Type B pancreatic cell (in vitro differentiated cells): ENCODE measurements around the gene MRPS18C. TPM values are rescaled to one million over a fixed set of nuclear protein-coding genes. Genes with fewer than 3 reads are reported as not detected.

Experiments
- DNase-seq: peaks from one replicate; pipeline ENCODE4 v3.0.0; 2021; ENCODE audit warnings: mixed read lengths; ENCODE audit not compliant: unreplicated experiment; ENCODE audit errors: extremely low spot score
- H3K27ac Mint-ChIP-seq: 2 replicates; pipeline ENCODE4 v1.8.0; 2021; ENCODE audit warnings: mild to moderate bottlenecking, mixed read lengths
- H3K27me3 Mint-ChIP-seq: 2 replicates; pipeline ENCODE4 v1.8.0; 2021; ENCODE audit warnings: mixed read lengths
- H3K36me3 Mint-ChIP-seq: 2 replicates; pipeline ENCODE4 v1.8.0; 2021; ENCODE audit warnings: mixed read lengths
- H3K4me1 Mint-ChIP-seq: one replicate; pipeline ENCODE4 v1.8.0; 2021; ENCODE audit warnings: mixed read lengths; ENCODE audit not compliant: unreplicated experiment
- H3K4me3 Mint-ChIP-seq: 2 replicates; pipeline ENCODE4 v1.8.0; 2021; ENCODE audit warnings: mild to moderate bottlenecking, mixed read lengths
- H3K9me3 Mint-ChIP-seq: 2 replicates; pipeline ENCODE4 v1.8.0; 2021; ENCODE audit warnings: mixed read lengths
- total RNA-seq: library from RNA; stranded (reverse); gene quantifications from 2 replicates; pipeline ENCODE4 v1.2.1, GENCODE V29; 2021; ENCODE audit warnings: low replicate concordance
- TF ChIP-seq, protein P1 (sequence below): fragments of 200-600 bp; sonication (generic); conservative IDR thresholded peaks from 2 replicates; pipeline ENCODE4 v1.5.0; 2021; ENCODE audit warnings: antibody characterized with exemption, mild to moderate bottlenecking

The MRPS18C gene
- total RNA-seq, 1 donor from 2014 or later = 50.1 TPM

DNA sequence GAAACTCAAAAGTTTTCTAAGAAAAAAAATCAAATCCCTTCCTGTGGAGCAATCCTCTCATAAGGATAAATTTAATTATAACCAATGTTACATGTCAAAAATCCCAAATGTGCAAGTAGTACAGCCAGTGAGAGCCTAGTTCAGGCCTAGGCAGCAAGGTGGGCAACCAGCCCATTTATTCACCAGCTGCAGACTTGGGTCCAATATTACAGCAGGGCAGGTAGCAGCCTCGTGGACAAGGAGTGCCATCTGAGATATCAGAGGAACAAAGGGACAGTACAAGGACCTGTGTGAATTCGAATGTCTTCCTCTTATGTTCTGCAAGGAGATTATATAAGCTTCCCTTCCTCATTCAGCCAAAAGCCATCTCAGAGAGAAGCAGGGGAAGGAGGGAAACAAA is 6.8 kb upstream of the MRPS18C start:
- Mint-ChIP-seq H3K9me3 (no peaks in the 10 kb centered on the region), H3K27me3 (no peaks in the 10 kb centered on the region), H3K36me3 (peaks cover 21% of the 10 kb centered on the region), H3K4me3 (no peak overlapping the region), H3K4me1 (peaks cover 4% of the 10 kb centered on the region), H3K27ac (no peak overlapping the region)
- TF ChIP-seq, protein P1, sequence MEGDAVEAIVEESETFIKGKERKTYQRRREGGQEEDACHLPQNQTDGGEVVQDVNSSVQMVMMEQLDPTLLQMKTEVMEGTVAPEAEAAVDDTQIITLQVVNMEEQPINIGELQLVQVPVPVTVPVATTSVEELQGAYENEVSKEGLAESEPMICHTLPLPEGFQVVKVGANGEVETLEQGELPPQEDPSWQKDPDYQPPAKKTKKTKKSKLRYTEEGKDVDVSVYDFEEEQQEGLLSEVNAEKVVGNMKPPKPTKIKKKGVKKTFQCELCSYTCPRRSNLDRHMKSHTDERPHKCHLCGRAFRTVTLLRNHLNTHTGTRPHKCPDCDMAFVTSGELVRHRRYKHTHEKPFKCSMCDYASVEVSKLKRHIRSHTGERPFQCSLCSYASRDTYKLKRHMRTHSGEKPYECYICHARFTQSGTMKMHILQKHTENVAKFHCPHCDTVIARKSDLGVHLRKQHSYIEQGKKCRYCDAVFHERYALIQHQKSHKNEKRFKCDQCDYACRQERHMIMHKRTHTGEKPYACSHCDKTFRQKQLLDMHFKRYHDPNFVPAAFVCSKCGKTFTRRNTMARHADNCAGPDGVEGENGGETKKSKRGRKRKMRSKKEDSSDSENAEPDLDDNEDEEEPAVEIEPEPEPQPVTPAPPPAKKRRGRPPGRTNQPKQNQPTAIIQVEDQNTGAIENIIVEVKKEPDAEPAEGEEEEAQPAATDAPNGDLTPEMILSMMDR = no peak
- no peak for DNase-seq

DNA sequence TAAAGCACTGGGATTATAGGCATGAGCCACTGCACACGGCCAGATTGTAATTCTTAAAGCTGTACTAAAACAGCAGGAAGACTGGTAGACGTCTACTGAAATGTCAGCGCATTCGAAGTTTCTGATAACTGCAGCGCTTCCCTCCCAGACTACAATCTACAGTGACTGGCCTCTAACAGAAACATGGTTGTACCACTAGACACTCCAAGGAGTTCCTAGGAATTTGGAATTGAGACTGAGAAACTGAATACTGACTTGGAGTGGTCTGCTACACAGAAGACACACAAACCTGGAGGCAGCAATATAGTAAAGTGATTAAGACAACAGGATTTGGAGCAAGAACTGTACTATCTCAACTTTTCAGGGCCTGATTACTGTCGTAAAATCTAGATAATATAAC is 1.2 kb upstream of the MRPS18C start:
- Mint-ChIP-seq H3K36me3 (peaks cover 20% of the 10 kb centered on the region), H3K4me1 (peaks cover 18% of the 10 kb centered on the region), H3K9me3 (no peaks in the 10 kb centered on the region), H3K27me3 (no peaks in the 10 kb centered on the region), H3K27ac (peak overlapping the region; percentile 99), H3K4me3 (peak overlapping the region; percentile 100)
- TF ChIP-seq, protein P1 = no peak
- DNase-seq = no peak

DNA sequence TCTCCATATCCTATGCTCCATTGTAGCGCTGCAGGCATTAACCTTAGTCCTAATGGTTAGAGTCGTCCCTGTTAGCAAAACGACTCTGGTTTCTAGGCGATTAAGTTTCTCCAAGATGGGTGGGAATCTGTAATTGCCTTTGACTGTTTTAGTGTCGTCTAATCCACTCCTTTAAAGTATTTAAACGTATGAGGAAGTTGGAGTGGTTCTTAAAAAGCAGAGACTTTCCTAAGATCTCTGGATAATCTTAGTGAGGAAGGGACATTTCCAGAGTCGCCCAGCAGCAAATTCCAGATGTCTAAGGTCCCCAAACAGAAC is 285 bp downstream of the MRPS18C start:
- TF ChIP-seq, protein P1 = no peak
- Mint-ChIP-seq H3K27me3 (no peaks in the 10 kb centered on the region), H3K36me3 (peaks cover 20% of the 10 kb centered on the region), H3K4me3 (peak overlapping the region; percentile 100), H3K4me1 (peaks cover 18% of the 10 kb centered on the region), H3K27ac (peak overlapping the region; percentile 99), H3K9me3 (no peaks in the 10 kb centered on the region)
- DNase-seq = no peak

DNA sequence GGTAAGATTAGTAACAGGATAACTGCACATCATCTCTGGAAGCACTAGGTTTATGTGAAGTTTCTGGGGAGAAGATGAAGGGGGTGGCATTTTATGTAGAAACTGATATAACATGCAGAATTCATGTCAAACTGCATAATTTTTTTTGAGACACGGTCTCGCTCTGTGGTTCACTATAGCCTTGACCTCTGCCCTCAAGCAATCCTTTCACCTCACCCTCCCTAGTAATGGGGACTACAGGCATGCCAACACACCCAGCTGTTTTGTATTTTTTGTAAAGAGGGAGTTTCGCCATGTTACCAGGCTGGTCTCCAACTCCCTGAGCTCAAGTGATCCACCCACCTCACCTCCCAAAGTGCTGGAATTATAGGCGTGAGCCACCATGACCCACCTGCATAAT is 17.6 kb downstream of the MRPS18C start:
- Mint-ChIP-seq H3K36me3 (no peaks in the 10 kb centered on the region), H3K27ac (no peak overlapping the region), H3K27me3 (no peaks in the 10 kb centered on the region), H3K9me3 (no peaks in the 10 kb centered on the region), H3K4me1 (no peaks in the 10 kb centered on the region), H3K4me3 (no peak overlapping the region)
- DNase-seq = no peak
- TF ChIP-seq, protein P1 = no peak

DNA sequence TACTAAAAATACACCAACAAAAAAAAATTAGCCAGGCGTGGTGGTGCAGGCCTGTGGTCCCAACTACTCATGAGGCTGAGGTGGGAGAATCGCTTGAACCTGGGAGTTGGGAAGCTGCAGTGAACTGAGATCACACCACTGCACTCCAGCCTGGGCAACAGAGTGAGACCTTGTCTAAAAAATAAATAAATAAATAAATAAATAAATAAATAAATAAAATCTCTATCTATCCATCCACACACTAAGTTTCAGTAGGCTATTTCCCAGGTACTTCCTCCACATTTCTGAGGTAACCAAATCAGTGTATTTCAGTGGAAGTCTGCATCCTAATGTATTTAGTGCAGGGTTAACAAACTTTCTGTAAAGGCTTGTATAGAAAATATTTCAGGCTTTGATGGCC is 18.1 kb downstream of the MRPS18C start:
- no peaks in the 10 kb centered on the region for H3K27me3 Mint-ChIP-seq
- TF ChIP-seq, protein P1 = no peak
- H3K4me1 Mint-ChIP-seq = no peaks in the 10 kb centered on the region
- no peak overlapping the region for H3K4me3 Mint-ChIP-seq
- no peaks in the 10 kb centered on the region for H3K9me3 Mint-ChIP-seq
- DNase-seq = no peak
- no peaks in the 10 kb centered on the region for H3K36me3 Mint-ChIP-seq
- no peak overlapping the region for H3K27ac Mint-ChIP-seq
